ENCODE measurements around the gene SMIM10L2A.
"Not testable (repeated sequence)": the region's sequence is repeated elsewhere in the genome, so short reads cannot be mapped to it uniquely, and the experiment has no call there.

The SMIM10L2A gene

GRCh38 chrX:135423173-135423864 lies 1.6 kb downstream of the SMIM10L2A start:
- DNase-seq, result not testable (repeated sequence)

- no peak for DNase-seq
Observed at GRCh38 chrX:135424469-135424868, 2.7 kb downstream of the SMIM10L2A start.

GRCh38 chrX:135425026-135425965 lies 3.6 kb downstream of the SMIM10L2A start:
- no peak for DNase-seq

- DNase-seq, result no peak
Observed at GRCh38 chrX:135429429-135429828, 7.7 kb downstream of the SMIM10L2A start.

- DNase-seq, result no peak
Observed at GRCh38 chrX:135431886-135432285, 10.1 kb downstream of the SMIM10L2A start.

GRCh38 chrX:135432453-135432852 lies 10.7 kb downstream of the SMIM10L2A start:
- DNase-seq, result no peak

GRCh38 chrX:135432881-135433521 lies 11.3 kb downstream of the SMIM10L2A start:
- no peak for DNase-seq

GRCh38 chrX:135433531-135434257 lies 11.9 kb downstream of the SMIM10L2A start:
- DNase-seq, result no peak

GRCh38 chrX:135434258-135435138 lies 12.8 kb downstream of the SMIM10L2A start:
- DNase-seq, result no peak

- DNase-seq, result no peak
Observed at GRCh38 chrX:135435139-135435922, 13.6 kb downstream of the SMIM10L2A start.

- no peak for DNase-seq
Observed at GRCh38 chrX:135435933-135436332, 14.2 kb downstream of the SMIM10L2A start.

GRCh38 chrX:135436456-135436855 lies 14.7 kb downstream of the SMIM10L2A start:
- DNase-seq, result no peak

- no peak for DNase-seq
Observed at GRCh38 chrX:135436966-135437866, 15.5 kb downstream of the SMIM10L2A start.

- DNase-seq, result no peak
Observed at GRCh38 chrX:135437867-135438733, 16.4 kb downstream of the SMIM10L2A start.

- no peak for DNase-seq
Observed at GRCh38 chrX:135438734-135439043, 16.9 kb downstream of the SMIM10L2A start.

- DNase-seq, result no peak
Observed at GRCh38 chrX:135449637-135450550, 28.1 kb downstream of the SMIM10L2A start.

GRCh38 chrX:135453381-135453780 lies 31.6 kb downstream of the SMIM10L2A start:
- no peak for DNase-seq

- DNase-seq, result no peak
Observed at GRCh38 chrX:135454816-135455215, 33.1 kb downstream of the SMIM10L2A start.
